Lower leg skin (tissue), 3 donors: ENCODE measurements around the gene DHX34.

Experiments
- POLR2A ChIP-seq, 2 donors: fragments of 450-650 bp; IDR thresholded peaks; one replicate each; pipeline ENCODE4 v1.6.1; 2016 to 2017; ENCODE audit warnings: antibody characterized with exemption in 2 of 2, mild to moderate bottlenecking in 1 of 2, moderate library complexity in 1 of 2
- TF ChIP-seq, protein P1 (sequence below), 3 donors: fragments of 450-650 bp; IDR thresholded peaks; one replicate each; pipeline ENCODE4 v1.5.1; 2016; ENCODE audit warnings: antibody characterized with exemption in 3 of 3, mild to moderate bottlenecking in 3 of 3, moderate library complexity in 2 of 3

DNA sequence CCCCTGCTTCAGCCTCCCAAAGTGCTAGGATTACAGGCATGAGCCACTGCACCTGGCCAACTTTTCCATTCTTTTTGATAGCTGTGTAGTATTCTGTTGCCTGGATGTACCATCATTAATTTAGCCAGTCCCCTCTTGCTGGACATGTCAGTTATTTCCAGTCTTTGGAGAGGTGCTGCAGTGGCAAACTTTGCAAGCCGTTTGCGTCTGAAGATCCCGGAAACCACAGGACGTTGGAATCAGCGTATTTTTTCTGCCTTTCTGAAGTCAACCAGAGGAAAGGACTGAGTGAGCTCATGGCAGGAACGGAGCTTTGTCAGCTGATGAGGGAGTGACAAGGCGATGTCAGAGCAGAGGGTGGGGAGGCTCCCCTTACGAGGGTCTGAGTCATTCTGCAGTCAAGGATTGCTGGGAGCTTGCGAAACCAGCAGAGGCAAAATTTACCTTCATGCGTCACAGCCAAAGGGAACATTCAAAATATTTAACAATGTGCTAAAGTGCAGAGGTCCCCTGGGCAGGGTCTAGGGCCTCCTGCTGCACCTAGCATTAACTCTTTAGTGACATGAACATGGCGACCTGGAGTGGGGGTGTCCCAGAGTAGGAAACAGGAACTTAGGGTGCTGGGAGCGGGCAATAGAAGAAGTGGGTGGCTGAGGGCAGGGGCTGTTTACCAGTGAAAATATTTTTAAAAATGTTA, 33.8 kb upstream of the DHX34 start:
- TF ChIP-seq, protein P1, sequence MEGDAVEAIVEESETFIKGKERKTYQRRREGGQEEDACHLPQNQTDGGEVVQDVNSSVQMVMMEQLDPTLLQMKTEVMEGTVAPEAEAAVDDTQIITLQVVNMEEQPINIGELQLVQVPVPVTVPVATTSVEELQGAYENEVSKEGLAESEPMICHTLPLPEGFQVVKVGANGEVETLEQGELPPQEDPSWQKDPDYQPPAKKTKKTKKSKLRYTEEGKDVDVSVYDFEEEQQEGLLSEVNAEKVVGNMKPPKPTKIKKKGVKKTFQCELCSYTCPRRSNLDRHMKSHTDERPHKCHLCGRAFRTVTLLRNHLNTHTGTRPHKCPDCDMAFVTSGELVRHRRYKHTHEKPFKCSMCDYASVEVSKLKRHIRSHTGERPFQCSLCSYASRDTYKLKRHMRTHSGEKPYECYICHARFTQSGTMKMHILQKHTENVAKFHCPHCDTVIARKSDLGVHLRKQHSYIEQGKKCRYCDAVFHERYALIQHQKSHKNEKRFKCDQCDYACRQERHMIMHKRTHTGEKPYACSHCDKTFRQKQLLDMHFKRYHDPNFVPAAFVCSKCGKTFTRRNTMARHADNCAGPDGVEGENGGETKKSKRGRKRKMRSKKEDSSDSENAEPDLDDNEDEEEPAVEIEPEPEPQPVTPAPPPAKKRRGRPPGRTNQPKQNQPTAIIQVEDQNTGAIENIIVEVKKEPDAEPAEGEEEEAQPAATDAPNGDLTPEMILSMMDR (IDR thresholded peaks at IDR 0.05) = no peak
- TF ChIP-seq POLR2A (IDR thresholded peaks at IDR 0.05) = no peak
